ENCODE measurements around the gene EPB41L5. TPM values are rescaled to one million over a fixed set of nuclear protein-coding genes. Genes with fewer than 3 reads are reported as not detected.

Gene EPB41L5
- total RNA-seq, 4 donors from 2014 or later: 11.4 to 42.9 (median 14.5) TPM

DNA sequence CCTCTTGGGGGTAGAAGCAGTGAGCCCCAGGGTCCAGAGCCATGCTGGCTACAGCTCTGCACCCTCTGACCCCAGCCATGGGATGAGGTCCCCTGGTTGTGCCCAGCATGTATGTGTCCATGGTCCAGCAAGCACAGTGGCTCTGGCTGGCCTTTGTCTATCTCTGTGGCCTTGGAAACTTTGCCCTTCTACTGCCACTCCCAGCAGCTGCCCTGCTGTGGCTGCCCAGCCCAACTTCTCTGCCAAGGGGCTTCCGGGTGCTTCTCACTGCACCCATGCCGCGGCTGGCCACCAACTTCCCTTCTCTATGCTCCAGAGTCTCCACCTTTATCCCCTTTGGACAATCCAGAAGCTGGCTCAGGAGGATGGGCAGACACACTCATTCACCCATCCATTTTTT lies 191.5 kb downstream of the EPB41L5 start:
- H3K4me1 ChIP-seq: no peaks in the 10 kb centered on the region
- TF ChIP-seq, protein P1, sequence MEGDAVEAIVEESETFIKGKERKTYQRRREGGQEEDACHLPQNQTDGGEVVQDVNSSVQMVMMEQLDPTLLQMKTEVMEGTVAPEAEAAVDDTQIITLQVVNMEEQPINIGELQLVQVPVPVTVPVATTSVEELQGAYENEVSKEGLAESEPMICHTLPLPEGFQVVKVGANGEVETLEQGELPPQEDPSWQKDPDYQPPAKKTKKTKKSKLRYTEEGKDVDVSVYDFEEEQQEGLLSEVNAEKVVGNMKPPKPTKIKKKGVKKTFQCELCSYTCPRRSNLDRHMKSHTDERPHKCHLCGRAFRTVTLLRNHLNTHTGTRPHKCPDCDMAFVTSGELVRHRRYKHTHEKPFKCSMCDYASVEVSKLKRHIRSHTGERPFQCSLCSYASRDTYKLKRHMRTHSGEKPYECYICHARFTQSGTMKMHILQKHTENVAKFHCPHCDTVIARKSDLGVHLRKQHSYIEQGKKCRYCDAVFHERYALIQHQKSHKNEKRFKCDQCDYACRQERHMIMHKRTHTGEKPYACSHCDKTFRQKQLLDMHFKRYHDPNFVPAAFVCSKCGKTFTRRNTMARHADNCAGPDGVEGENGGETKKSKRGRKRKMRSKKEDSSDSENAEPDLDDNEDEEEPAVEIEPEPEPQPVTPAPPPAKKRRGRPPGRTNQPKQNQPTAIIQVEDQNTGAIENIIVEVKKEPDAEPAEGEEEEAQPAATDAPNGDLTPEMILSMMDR (IDR thresholded peaks at IDR 0.05): no peak
- TF ChIP-seq POLR2A (IDR thresholded peaks at IDR 0.05) (no peak), EP300 (IDR thresholded peaks at IDR 0.05) (no peak)
- no peaks in the 10 kb centered on the region for H3K36me3 ChIP-seq
- no peak overlapping the region for H3K4me3 ChIP-seq
- no peak overlapping the region for H3K27ac ChIP-seq
- WGBS, 2 donors: 65 to 67% methylated on average over 3 of the region's 3 CpGs
- no peaks in the 10 kb centered on the region for H3K27me3 ChIP-seq
- no peaks in the 10 kb centered on the region for H3K9me3 ChIP-seq
- DNase-seq (ENCODE audit: low spot score in 2 of 2): no peak

DNA sequence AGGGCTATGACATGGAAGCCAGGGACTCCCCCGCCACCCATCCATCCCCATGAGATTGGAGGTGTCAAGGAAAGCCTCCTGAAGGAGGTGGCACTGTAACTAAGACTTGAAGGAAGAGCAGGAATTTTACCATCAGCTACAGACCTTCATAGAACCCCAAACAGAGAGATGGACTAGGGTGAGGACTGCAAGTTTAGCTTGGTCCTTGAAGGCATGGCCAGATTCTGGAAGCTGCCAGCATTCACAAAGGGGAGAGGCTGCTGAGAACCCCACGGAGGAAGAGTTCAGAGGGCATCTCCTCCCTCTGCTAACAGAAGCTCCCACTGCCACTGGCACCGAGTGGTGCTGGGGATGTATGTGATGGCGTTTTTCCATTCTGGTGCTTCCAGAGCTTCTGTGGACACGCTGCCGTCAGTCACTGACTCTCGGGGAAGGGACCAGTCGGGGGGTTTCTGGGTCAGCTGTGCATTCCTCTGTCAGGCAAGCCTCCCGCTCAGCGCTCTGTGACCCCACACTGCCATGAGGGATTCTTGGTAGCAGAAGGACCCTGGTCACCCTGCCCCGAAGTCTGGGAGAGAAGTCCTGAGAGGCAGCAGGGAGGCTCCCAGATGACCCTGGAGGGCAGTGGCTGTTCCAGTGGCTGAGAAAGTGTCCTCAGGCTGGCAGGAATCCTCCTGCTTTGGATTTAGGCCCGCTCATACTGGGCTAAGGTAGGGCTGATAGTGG lies 192.2 kb downstream of the EPB41L5 start:
- H3K4me3 ChIP-seq: no peak overlapping the region
- no peak for DNase-seq (ENCODE audit: low spot score in 2 of 2)
- no peak for TF ChIP-seq POLR2A (IDR thresholded peaks at IDR 0.05)
- TF ChIP-seq EP300 (IDR thresholded peaks at IDR 0.05): no peak
- TF ChIP-seq, protein P1 (IDR thresholded peaks at IDR 0.05): no peak
- H3K27ac ChIP-seq: no peak overlapping the region
- no peaks in the 10 kb centered on the region for H3K9me3 ChIP-seq
- no peaks in the 10 kb centered on the region for H3K27me3 ChIP-seq
- no peaks in the 10 kb centered on the region for H3K4me1 ChIP-seq
- no peaks in the 10 kb centered on the region for H3K36me3 ChIP-seq
- 78 to 93% methylated on average over 10 to 11 of the region's 12 CpGs for WGBS, 2 donors

DNA sequence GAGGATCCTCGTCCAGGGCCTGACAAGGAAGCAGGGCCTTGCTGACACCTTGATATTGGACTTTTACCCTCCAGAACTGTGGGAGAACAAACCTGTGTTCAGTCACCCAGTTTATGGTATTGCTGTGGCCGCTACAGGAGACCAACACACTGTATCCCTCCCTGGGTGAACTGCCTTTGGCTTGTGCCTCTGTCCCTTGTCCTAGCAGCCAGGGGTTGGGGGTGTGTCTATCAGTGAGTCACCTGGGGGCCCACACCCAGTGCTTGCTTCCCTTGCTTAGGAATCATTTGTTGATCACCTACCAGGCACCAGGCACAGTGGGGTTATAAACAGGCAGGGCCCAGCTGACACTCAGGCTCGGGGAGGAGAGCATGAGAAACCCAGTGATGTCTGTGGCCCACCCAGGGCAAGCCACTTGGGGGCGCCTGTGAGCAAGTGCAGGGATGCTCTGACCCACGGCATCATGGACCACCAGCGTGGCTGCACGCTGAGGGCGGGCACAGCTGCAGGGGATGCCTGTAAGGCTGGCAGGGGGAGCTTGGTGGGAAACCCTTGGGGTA lies 193.2 kb downstream of the EPB41L5 start:
- DNase-seq (ENCODE audit: low spot score in 2 of 2): no peak
- H3K27me3 ChIP-seq: no peaks in the 10 kb centered on the region
- H3K9me3 ChIP-seq: no peaks in the 10 kb centered on the region
- no peak overlapping the region for H3K4me3 ChIP-seq
- TF ChIP-seq POLR2A (IDR thresholded peaks at IDR 0.05): no peak
- TF ChIP-seq, protein P1 (IDR thresholded peaks at IDR 0.05): peak in 1 of 5 experiments; percentile 17
- TF ChIP-seq EP300 (IDR thresholded peaks at IDR 0.05): no peak
- 66 to 76% methylated on average over 4 to 6 of the region's 8 CpGs for WGBS, 2 donors
- no peaks in the 10 kb centered on the region for H3K36me3 ChIP-seq
- H3K4me1 ChIP-seq: no peaks in the 10 kb centered on the region
- no peak overlapping the region for H3K27ac ChIP-seq

DNA sequence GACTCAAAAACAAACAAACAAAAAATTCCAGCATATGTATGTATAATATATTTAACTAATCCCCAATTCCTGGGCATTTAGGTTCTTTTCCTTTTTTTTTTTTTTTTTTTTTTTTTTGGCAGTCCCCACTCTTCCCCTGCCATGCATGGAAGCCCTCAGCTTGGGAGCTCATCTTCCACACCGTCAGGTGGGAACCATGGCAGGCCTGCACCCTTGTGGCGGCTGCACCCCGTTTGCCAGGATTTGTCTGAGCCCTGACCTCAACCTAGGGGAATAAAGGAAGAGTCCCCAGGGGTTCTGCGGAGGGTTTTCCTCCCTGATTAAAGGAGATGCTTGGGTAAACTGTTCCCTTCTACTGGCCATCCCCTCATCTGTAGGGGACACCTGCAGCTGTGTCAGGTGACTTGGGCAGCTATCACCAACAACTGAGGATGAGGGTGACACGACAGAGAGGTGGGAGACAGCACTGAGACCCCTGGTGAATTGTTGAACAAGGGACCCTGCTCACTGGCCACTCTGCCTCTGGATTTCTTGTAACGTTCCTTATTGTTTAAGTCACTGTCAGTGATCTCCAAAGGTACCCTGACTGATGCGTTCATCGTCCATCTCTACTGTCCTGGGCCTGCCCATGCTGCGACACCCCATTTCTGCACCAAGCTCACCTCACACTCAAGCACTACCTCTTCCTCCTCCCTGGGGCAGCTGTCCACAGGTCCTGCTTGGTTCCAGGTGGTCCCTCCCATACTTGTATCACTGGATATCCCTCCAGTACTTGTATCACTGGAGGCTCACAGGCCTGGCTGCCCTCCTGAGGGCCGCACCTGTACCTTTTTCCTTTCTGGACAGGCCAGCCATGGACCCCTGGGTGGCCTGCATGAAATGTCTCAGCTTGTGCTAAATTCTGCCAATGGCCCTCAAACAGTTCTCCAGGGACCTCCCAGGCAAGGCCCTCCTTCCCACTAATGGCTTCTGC lies 195.8 kb downstream of the EPB41L5 start:
- 89 to 93% methylated on average over 10 of the region's 10 CpGs for WGBS, 2 donors
- H3K27me3 ChIP-seq: no peaks in the 10 kb centered on the region
- no peaks in the 10 kb centered on the region for H3K36me3 ChIP-seq
- DNase-seq (ENCODE audit: low spot score in 2 of 2): no peak
- H3K9me3 ChIP-seq: no peaks in the 10 kb centered on the region
- H3K27ac ChIP-seq: no peak overlapping the region
- no peaks in the 10 kb centered on the region for H3K4me1 ChIP-seq
- H3K4me3 ChIP-seq: no peak overlapping the region
- TF ChIP-seq EP300 (IDR thresholded peaks at IDR 0.05) (no peak), POLR2A (IDR thresholded peaks at IDR 0.05) (no peak)
- TF ChIP-seq, protein P1 (IDR thresholded peaks at IDR 0.05): no peak
